K562 (cell line): ENCODE data around the gene GPC3. TPM values are rescaled to one million over a fixed set of nuclear protein-coding genes. Genes with fewer than 3 reads are reported as not detected.

ENCODE experiments used
- ATAC-seq: fragments of 200-7000 bp; cut with Tn5 transposase; 3 replicates; pipeline ENCODE4 v1.9.1; 2020; ENCODE audit warnings: moderate library complexity
- BruUV-seq: library from RNA; stranded (reverse); fragments of 400-500 nt; replicated peaks from 2 replicates; lab custom pipeline; 2021; lab: Mats Ljungman, UMichigan
- CTCF ChIA-PET: fragments of 300-600 bp; formaldehyde crosslinking; extraction: SDS; loops from one replicate; lab custom pipeline; 2021; ENCODE audit warnings: low intra/inter-chr PET ratio; lab: Yijun Ruan, JAX
- POLR2A ChIA-PET: fragments of 300-600, 350-650 bp; sonication (Branson Sonifier 250); formaldehyde crosslinking; extraction: SDS; loops from one replicate; lab custom pipeline; 2021; ENCODE audit warnings: antibody characterized with exemption, inconsistent platforms; lab: Yijun Ruan, JAX
- DNase-seq, 4 experiments: peaks; one replicate each; pipeline versions ENCODE4 v3.0.0 to v3.0.0-alpha.2; 2011 to 2018; ENCODE audit warnings: low spot score in 3 of 4, mixed read lengths in 3 of 4; ENCODE audit errors: extremely low read depth in 1 of 4
- FAIRE-seq: peaks from 2 replicates; lab custom pipeline; 2011; peaks lifted over from hg19 to GRCh38; lab: Jason Lieb, UNC
- H2AFZ ChIP-seq: 2 replicates; pipeline ENCODE4 v1.6.0; 2011; ENCODE audit warnings: low read depth, low read length, control low read depth, inconsistent platforms
- H3K27ac ChIP-seq: fragments of 200-600 bp; 3 replicates; pipeline ENCODE4 v1.8.0; 2011; ENCODE audit warnings: low read depth, mild to moderate bottlenecking, control low read depth, inconsistent platforms, low read length, moderate library complexity, mixed read lengths; ENCODE audit errors: extremely low read depth
- H3K27me3 ChIP-seq, 2 experiments: fragments of 300-600 bp in 1 of 2; 2 replicates in 1 of 2; 3 replicates in 1 of 2; pipeline versions ENCODE4 v1.6.0 to v1.8.0; 2011; ENCODE audit warnings: inconsistent platforms in 2 of 2, low read length in 2 of 2, mild to moderate bottlenecking in 1 of 2, mixed read lengths in 1 of 2, moderate library complexity in 1 of 2; ENCODE audit not compliant: control insufficient read depth in 2 of 2, insufficient read depth in 2 of 2
- H3K36me3 ChIP-seq: fragments of 300-600 bp; 3 replicates; pipeline ENCODE4 v1.8.0; 2011; ENCODE audit warnings: mild to moderate bottlenecking, low read length, inconsistent platforms; ENCODE audit not compliant: control insufficient read depth, insufficient read depth
- H3K4me1 ChIP-seq, 2 experiments: fragments of 200-600 bp in 1 of 2; replicated peaks in 1 of 2; 2 replicates in 1 of 2; 3 replicates in 1 of 2; pipeline versions ENCODE4 v1.5.1 to v1.8.0; 2011; ENCODE audit warnings: inconsistent platforms in 2 of 2, low read length in 2 of 2, mild to moderate bottlenecking in 1 of 2, mixed read lengths in 1 of 2, moderate library complexity in 1 of 2; ENCODE audit not compliant: control insufficient read depth in 2 of 2, insufficient read depth in 2 of 2
- H3K4me2 ChIP-seq: 2 replicates; pipeline ENCODE4 v1.6.1; 2011; ENCODE audit warnings: low read length, control low read depth, inconsistent platforms, mixed read lengths; ENCODE audit not compliant: insufficient read depth
- H3K4me3 ChIP-seq: fragments of 200-600 bp; sonication (generic), shearing (Covaris generic); 2 replicates; pipeline ENCODE4 v1.5.1; 2016; ENCODE audit warnings: control low read depth, inconsistent platforms
- H3K79me2 ChIP-seq: fragments of 200-600 bp; 3 replicates; pipeline ENCODE4 v1.8.0; 2011; ENCODE audit warnings: low read length, inconsistent platforms; ENCODE audit not compliant: control insufficient read depth, insufficient read depth
- H3K9ac ChIP-seq, 2 experiments: 2 replicates each; pipeline versions ENCODE4 v1.6.0 to v1.6.1; 2011; ENCODE audit warnings: low read depth in 2 of 2, low read length in 2 of 2, control low read depth in 1 of 2, inconsistent platforms in 1 of 2, mild to moderate bottlenecking in 1 of 2, mixed read lengths in 1 of 2; ENCODE audit not compliant: insufficient read depth in 1 of 2
- H3K9me1 ChIP-seq: one replicate; pipeline ENCODE4 v1.6.0; 2011; ENCODE audit warnings: inconsistent platforms, mild to moderate bottlenecking, low read length, moderate library complexity; ENCODE audit not compliant: control insufficient read depth, insufficient read depth
- H3K9me3 ChIP-seq: replicated peaks from 2 replicates; pipeline ENCODE4 v1.5.1; 2011; ENCODE audit warnings: low read depth, low read length, inconsistent platforms; ENCODE audit not compliant: control insufficient read depth, insufficient read depth
- H4K20me1 ChIP-seq: replicated peaks from 2 replicates; pipeline ENCODE4 v1.6.1; 2011; ENCODE audit warnings: low read length, inconsistent platforms, mixed read lengths; ENCODE audit not compliant: control insufficient read depth, insufficient read depth
- ARID1B ChIP-seq: fragments of 450-650 bp; IDR thresholded peaks from 2 replicates; pipeline ENCODE4 v1.6.1; 2016; ENCODE audit warnings: antibody characterized with exemption, mild to moderate bottlenecking, inconsistent platforms
- DNMT1 ChIP-seq: fragments of 450-650 bp; IDR thresholded peaks from 2 replicates; pipeline ENCODE4 v1.6.1; 2016; ENCODE audit warnings: antibody characterized with exemption, mild to moderate bottlenecking
- ESRRA ChIP-seq: fragments of 450-650 bp; IDR thresholded peaks from 2 replicates; pipeline ENCODE4 v1.6.1; 2014; ENCODE audit warnings: low read depth, mild to moderate bottlenecking, moderate library complexity, borderline replicate concordance
- GTF2A2 ChIP-seq: IDR thresholded peaks from 2 replicates; pipeline ENCODE4 v1.6.1; 2016; ENCODE audit warnings: mild to moderate bottlenecking, missing genetic modification characterization, missing compliant biosample characterization
- HIVEP1 ChIP-seq: fragments of 250-450 bp; sonication (Bioruptor Pico); IDR thresholded peaks from 2 replicates; pipeline ENCODE4 v1.4.0; 2020; ENCODE audit warnings: mild to moderate bottlenecking
- HMG20A ChIP-seq: fragments of 450-650 bp; formaldehyde crosslinking; conservative IDR thresholded peaks from 2 replicates; pipeline ENCODE4 v1.4.0; 2020; ENCODE audit warnings: mild to moderate bottlenecking, mixed read lengths
- MBD1 ChIP-seq: fragments of 250-450 bp; sonication (Bioruptor Pico); IDR thresholded peaks from 2 replicates; pipeline ENCODE4 v1.8.0; 2022; ENCODE audit warnings: inconsistent platforms
- MEF2A ChIP-seq: IDR thresholded peaks from 2 replicates; pipeline ENCODE4 v1.6.1; 2011; ENCODE audit warnings: low read depth, mild to moderate bottlenecking, low read length, moderate library complexity; ENCODE audit not compliant: control insufficient read depth
- NFYB ChIP-seq: IDR thresholded peaks from 2 replicates; pipeline ENCODE4 v1.6.1; 2011; ENCODE audit warnings: mild to moderate bottlenecking, moderate library complexity; ENCODE audit not compliant: insufficient read length; ENCODE audit errors: extremely low read depth
- NR1H2 ChIP-seq: sonication (generic); formaldehyde crosslinking; IDR thresholded peaks from 2 replicates; pipeline ENCODE4 v1.4.0; 2020; ENCODE audit warnings: mild to moderate bottlenecking, missing genetic modification reagents
- PHF20 ChIP-seq: fragments of 450-650 bp; IDR thresholded peaks from 2 replicates; pipeline ENCODE4 v1.6.1; 2018; ENCODE audit not compliant: partially characterized antibody
- RBM14 ChIP-seq: fragments of 200-400 bp; formaldehyde crosslinking; IDR thresholded peaks from 2 replicates; pipeline ENCODE4 v1.6.1; 2018; ENCODE audit warnings: low read depth, mild to moderate bottlenecking, low read length, moderate library complexity, borderline replicate concordance; ENCODE audit not compliant: insufficient read depth
- SMC3 ChIP-seq: conservative IDR thresholded peaks from 2 replicates; pipeline ENCODE4 v1.6.1; 2011; ENCODE audit warnings: low read depth, low read length, improper control_type of control experiment; ENCODE audit not compliant: insufficient read depth
- TAF15 ChIP-seq: fragments of 200-400 bp; formaldehyde crosslinking; IDR thresholded peaks from 2 replicates; pipeline ENCODE4 v1.6.1; 2017; ENCODE audit warnings: mild to moderate bottlenecking, low read depth, low read length, moderate library complexity
- THAP12 ChIP-seq: fragments of 250-450 bp; sonication (Bioruptor Pico); IDR thresholded peaks from 2 replicates; pipeline ENCODE4 v1.9.0; 2021; ENCODE audit warnings: mild to moderate bottlenecking, inconsistent platforms
- ZNF436 ChIP-seq: fragments of 250-450, 450-650 bp; sonication (Bioruptor Pico); formaldehyde crosslinking; IDR thresholded peaks from 2 replicates; pipeline ENCODE4 v1.7.0; 2020; ENCODE audit warnings: mild to moderate bottlenecking
- in situ Hi-C: fragments of 300-500 bp; cut with MboI; formaldehyde crosslinking; loops from 4 replicates; pipeline ENCODE4 v1.15.0; 2018; ENCODE audit warnings: inconsistent platforms, mixed read lengths
- intact Hi-C: fragments of 100-400 bp; cut with micrococcal nuclease; formaldehyde crosslinking; loops from 2 replicates; pipeline ENCODE4 v1.14.2; 2022
- polyA plus RNA-seq, 8 experiments: library from polyadenylated mRNA; depleted of rRNA in 4 of 8; stranded (reverse) in 5 of 8; unstranded in 3 of 8; fragments of >200 nt; fragmentation: Nextera tagmentation in 2 of 8; fragmentation: Illumina TruSeq in 1 of 8; extraction: Ambion mirVana in 2 of 8; extraction: Trizol in 1 of 8; gene quantifications; 2 replicates each; pipeline versions ENCODE4 v1.2.1 to v1.2.3, GENCODE V29; 2011 to 2014; ENCODE audit warnings: inconsistent platforms in 1 of 8, missing spikeins in 1 of 8
- total RNA-seq, 7 experiments: library from RNA; depleted of rRNA in 6 of 7; stranded (reverse); fragments of >200 nt in 6 of 7; fragmentation: Illumina TruSeq in 2 of 7; extraction: Trizol in 2 of 7; gene quantifications; 2 replicates each; pipeline versions ENCODE4 v1.2.1 to v1.2.3, GENCODE V29; 2011 to 2021; ENCODE audit warnings: low replicate concordance in 1 of 7
- TF ChIP-seq, protein P1 (sequence below): fragments of 450-650 bp; IDR thresholded peaks from 2 replicates; pipeline ENCODE4 v1.6.1; 2017; ENCODE audit warnings: mild to moderate bottlenecking, moderate library complexity

Gene GPC3
- total and polyA plus RNA-seq, 9 of the 15 experiments (the other 6 are each of a cell fraction or from before 2014, with no cell fraction given): 0.42 TPM; not detected in 8

DNA sequence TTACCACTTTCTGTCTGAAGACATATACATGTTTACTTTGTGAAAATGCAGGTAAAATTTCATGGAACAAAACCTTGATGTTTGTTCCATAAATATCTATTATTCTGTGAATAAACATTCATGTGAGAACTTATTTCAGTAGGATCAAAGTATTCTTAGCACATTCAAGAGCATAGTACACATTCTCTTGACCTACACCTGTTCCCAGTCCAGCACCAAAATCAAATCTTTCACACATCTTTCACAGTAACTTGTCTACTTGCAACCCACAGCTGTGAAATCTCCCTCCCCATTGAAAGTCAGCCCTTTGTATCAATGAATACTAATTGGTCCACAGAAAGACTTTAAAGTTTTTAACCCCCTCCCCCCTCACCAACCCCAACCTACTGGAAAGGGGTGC lies 283.2 kb downstream of the GPC3 start:
- ChIA-PET CTCF (interaction anchor here (0.7 kb wide), 1 partner anchor 367 kb away, joined by 3 read pairs; no protein-coding TSS in a partner anchor), POLR2A (no interaction called here)
- H2AFZ ChIP-seq: no peak overlapping the region
- no peak for FAIRE-seq
- DNase-seq: no peak
- in situ Hi-C loops (no loop called here), intact Hi-C loops (no loop called here)
- no peak for TF ChIP-seq HIVEP1 (CRISPR knock-in tag)
- no peak for TF ChIP-seq ESRRA
- no peak for TF ChIP-seq ARID1B
- TF ChIP-seq DNMT1: no peak
- no peak for TF ChIP-seq ZNF436 (CRISPR knock-in tag)
- TF ChIP-seq MBD1 (CRISPR knock-in tag): no peak
- TF ChIP-seq TAF15: no peak
- no peak for TF ChIP-seq SMC3
- TF ChIP-seq NFYB: no peak
- TF ChIP-seq, protein P1, sequence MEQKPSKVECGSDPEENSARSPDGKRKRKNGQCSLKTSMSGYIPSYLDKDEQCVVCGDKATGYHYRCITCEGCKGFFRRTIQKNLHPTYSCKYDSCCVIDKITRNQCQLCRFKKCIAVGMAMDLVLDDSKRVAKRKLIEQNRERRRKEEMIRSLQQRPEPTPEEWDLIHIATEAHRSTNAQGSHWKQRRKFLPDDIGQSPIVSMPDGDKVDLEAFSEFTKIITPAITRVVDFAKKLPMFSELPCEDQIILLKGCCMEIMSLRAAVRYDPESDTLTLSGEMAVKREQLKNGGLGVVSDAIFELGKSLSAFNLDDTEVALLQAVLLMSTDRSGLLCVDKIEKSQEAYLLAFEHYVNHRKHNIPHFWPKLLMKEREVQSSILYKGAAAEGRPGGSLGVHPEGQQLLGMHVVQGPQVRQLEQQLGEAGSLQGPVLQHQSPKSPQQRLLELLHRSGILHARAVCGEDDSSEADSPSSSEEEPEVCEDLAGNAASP: no peak
- TF ChIP-seq HMG20A (CRISPR knock-in tag): no peak
- TF ChIP-seq NR1H2: no peak
- no peak for TF ChIP-seq RBM14
- TF ChIP-seq MEF2A: no peak
- no peak for TF ChIP-seq GTF2A2
- TF ChIP-seq PHF20: no peak
- TF ChIP-seq THAP12 (CRISPR knock-in tag): no peak
- H3K27ac ChIP-seq: no peak overlapping the region
- no peak overlapping the region for H3K4me3 ChIP-seq
- H3K4me1 ChIP-seq: no peaks in the 10 kb centered on the region
- H3K9me1 ChIP-seq: no peaks in the 10 kb centered on the region
- H3K9me3 ChIP-seq: no peaks in the 10 kb centered on the region
- H3K36me3 ChIP-seq: no peaks in the 10 kb centered on the region
- no peaks in the 10 kb centered on the region for H3K79me2 ChIP-seq
- ATAC-seq: no peak
- no peaks in the 10 kb centered on the region for H3K27me3 ChIP-seq
- no TSS peak for BruUV-seq
- no peak overlapping the region for H3K9ac ChIP-seq
- no peak overlapping the region for H3K4me2 ChIP-seq
- no peaks in the 10 kb centered on the region for H4K20me1 ChIP-seq
